Panc1 (cell line): ENCODE measurements around the gene PARP16. TPM values are rescaled to one million over a fixed set of nuclear protein-coding genes. Genes with fewer than 3 reads are reported as not detected.
"Not testable (repeated sequence)": the region's sequence is repeated elsewhere in the genome, so short reads cannot be mapped to it uniquely, and the experiment has no call there.

Experiments
- ATAC-seq: fragments of 200-7000 bp; cut with Tn5 transposase; 2 replicates; pipeline ENCODE4 v1.9.1; 2020; ENCODE audit warnings: mild to moderate bottlenecking, moderate library complexity
- BruUV-seq: library from RNA; stranded (reverse); fragments of 400-500 nt; replicated peaks from 2 replicates; lab custom pipeline; 2021; lab: Mats Ljungman, UMichigan
- CTCF ChIA-PET: fragments of 300-600 bp; sonication (Branson Sonifier 250); formaldehyde crosslinking; loops from one replicate; lab custom pipeline; 2022; ENCODE audit warnings: antibody characterized with exemption; lab: Charles Lee
- POLR2A ChIA-PET: fragments of 300-600 bp; sonication (Branson Sonifier 250); formaldehyde crosslinking; loops from one replicate; lab custom pipeline; 2022; ENCODE audit warnings: antibody characterized with exemption; lab: Charles Lee
- DNase-seq: peaks from one replicate; pipeline ENCODE4 v3.0.0-alpha.2; 2010; ENCODE audit warnings: low read depth, low spot score
- H3K27ac ChIP-seq: 2 replicates; pipeline ENCODE4 v1.5.1; 2011; ENCODE audit warnings: mild to moderate bottlenecking, low read length, inconsistent platforms
- H3K27me3 ChIP-seq: fragments of 200-500 bp; sonication (Bioruptor generic); 2 replicates; pipeline ENCODE4 v1.6.0; 2014; ENCODE audit warnings: low read length, inconsistent platforms; ENCODE audit not compliant: control insufficient read depth, insufficient read depth
- H3K36me3 ChIP-seq: fragments of 200-500 bp; sonication (Bioruptor generic); 2 replicates; pipeline ENCODE4 v1.5.1; 2014; ENCODE audit warnings: inconsistent platforms, mild to moderate bottlenecking, low read length, moderate library complexity; ENCODE audit not compliant: control insufficient read depth, insufficient read depth
- H3K4me1 ChIP-seq: 2 replicates; pipeline ENCODE4 v1.5.1; 2011; ENCODE audit warnings: inconsistent platforms, mild to moderate bottlenecking, low read length, moderate library complexity; ENCODE audit not compliant: control insufficient read depth, insufficient read depth
- H3K4me3 ChIP-seq, 2 experiments: 2 replicates each; pipeline ENCODE4 v1.5.1; 2011 to 2012; ENCODE audit warnings: low read depth in 2 of 2, low read length in 2 of 2, mild to moderate bottlenecking in 2 of 2, inconsistent platforms in 1 of 2, moderate library complexity in 1 of 2
- H3K9me3 ChIP-seq: fragments of 200-500 bp; sonication (Bioruptor generic); 2 replicates; pipeline ENCODE4 v1.5.1; 2014; ENCODE audit warnings: low read depth, mild to moderate bottlenecking, inconsistent platforms, low read length, moderate library complexity; ENCODE audit not compliant: control insufficient read depth, insufficient read depth
- POLR2AphosphoS5 ChIP-seq: IDR thresholded peaks from 2 replicates; pipeline ENCODE4 v1.6.1; 2012; ENCODE audit warnings: mild to moderate bottlenecking, low read depth, low read length, moderate library complexity
- SIN3A ChIP-seq: IDR thresholded peaks from 2 replicates; pipeline ENCODE4 v1.6.1; 2012; ENCODE audit warnings: low read depth, mild to moderate bottlenecking, low read length, moderate library complexity, borderline replicate concordance; ENCODE audit not compliant: insufficient read depth
- TCF7L2 ChIP-seq: IDR thresholded peaks from 2 replicates; pipeline ENCODE4 v1.6.1; 2011; ENCODE audit warnings: mild to moderate bottlenecking, low read depth, low read length, inconsistent platforms
- in situ Hi-C: cut with HindIII; loops from 2 replicates; pipeline ENCODE4 v1.10.0; 2016; ENCODE audit warnings: low sequenced_read_pairs, low pct_unique_long_range_greater_than_20kb
- intact Hi-C: fragments of 100-400 bp; cut with micrococcal nuclease; formaldehyde crosslinking; loops from one replicate; pipeline ENCODE4 v1.10.0; 2022; ENCODE audit not compliant: unreplicated experiment
- total RNA-seq: library from RNA; stranded (reverse); gene quantifications from one replicate; pipeline ENCODE4 v1.2.1, GENCODE V29; 2021; ENCODE audit not compliant: unreplicated experiment
- TF ChIP-seq, protein P1 (sequence below), 2 experiments: IDR thresholded peaks; 2 replicates each; pipeline ENCODE4 v1.6.1; 2011 to 2012; ENCODE audit warnings: low read depth in 2 of 2, control low read depth in 1 of 2, low read length in 1 of 2, mild to moderate bottlenecking in 1 of 2, moderate library complexity in 1 of 2; ENCODE audit not compliant: insufficient read depth in 1 of 2
- TF ChIP-seq, protein P2 (sequence below): fragments of 450-650 bp; IDR thresholded peaks from 2 replicates; pipeline ENCODE4 v1.5.1; 2017; ENCODE audit warnings: mild to moderate bottlenecking

PARP16 gene
- total RNA-seq, 1 experiment from 2014 or later: 15.4 TPM

DNA sequence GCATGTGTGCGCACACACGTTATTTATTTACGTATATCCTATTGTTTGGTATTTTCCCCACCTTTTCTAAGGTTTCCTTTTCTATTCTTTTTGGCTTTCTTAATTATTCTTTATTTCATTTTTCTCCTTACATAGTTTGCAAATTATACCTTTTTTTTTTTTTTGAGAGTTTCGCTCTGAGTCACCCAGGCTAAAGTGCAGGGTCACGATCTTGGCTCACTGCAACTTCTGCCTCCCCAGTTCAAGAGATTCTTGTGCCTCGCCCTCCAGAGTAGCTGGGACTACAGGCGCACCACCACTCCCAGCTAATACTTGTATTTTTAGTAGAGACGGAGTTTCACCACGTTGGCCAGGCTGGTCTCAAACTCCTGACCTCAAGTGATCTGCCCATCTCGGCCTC, 55.4 kb downstream of the PARP16 start:
- Histone ChIP-seq H3K36me3 (no peaks in the 10 kb centered on the region), H3K27me3 (no peaks in the 10 kb centered on the region), H3K27ac (no peak overlapping the region), H3K4me1 (no peaks in the 10 kb centered on the region), H3K4me3 (no peak overlapping the region), H3K9me3 (no peaks in the 10 kb centered on the region)
- TF ChIP-seq, protein P1, sequence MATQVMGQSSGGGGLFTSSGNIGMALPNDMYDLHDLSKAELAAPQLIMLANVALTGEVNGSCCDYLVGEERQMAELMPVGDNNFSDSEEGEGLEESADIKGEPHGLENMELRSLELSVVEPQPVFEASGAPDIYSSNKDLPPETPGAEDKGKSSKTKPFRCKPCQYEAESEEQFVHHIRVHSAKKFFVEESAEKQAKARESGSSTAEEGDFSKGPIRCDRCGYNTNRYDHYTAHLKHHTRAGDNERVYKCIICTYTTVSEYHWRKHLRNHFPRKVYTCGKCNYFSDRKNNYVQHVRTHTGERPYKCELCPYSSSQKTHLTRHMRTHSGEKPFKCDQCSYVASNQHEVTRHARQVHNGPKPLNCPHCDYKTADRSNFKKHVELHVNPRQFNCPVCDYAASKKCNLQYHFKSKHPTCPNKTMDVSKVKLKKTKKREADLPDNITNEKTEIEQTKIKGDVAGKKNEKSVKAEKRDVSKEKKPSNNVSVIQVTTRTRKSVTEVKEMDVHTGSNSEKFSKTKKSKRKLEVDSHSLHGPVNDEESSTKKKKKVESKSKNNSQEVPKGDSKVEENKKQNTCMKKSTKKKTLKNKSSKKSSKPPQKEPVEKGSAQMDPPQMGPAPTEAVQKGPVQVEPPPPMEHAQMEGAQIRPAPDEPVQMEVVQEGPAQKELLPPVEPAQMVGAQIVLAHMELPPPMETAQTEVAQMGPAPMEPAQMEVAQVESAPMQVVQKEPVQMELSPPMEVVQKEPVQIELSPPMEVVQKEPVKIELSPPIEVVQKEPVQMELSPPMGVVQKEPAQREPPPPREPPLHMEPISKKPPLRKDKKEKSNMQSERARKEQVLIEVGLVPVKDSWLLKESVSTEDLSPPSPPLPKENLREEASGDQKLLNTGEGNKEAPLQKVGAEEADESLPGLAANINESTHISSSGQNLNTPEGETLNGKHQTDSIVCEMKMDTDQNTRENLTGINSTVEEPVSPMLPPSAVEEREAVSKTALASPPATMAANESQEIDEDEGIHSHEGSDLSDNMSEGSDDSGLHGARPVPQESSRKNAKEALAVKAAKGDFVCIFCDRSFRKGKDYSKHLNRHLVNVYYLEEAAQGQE (IDR thresholded peaks at IDR 0.05; ENCODE audit: insufficient read depth in 1 of 2, low read depth in 2 of 2, low read length in 1 of 2): no peak
- TF ChIP-seq POLR2AphosphoS5 (no peak), SIN3A (no peak), TCF7L2 (no peak)
- TF ChIP-seq, protein P2, sequence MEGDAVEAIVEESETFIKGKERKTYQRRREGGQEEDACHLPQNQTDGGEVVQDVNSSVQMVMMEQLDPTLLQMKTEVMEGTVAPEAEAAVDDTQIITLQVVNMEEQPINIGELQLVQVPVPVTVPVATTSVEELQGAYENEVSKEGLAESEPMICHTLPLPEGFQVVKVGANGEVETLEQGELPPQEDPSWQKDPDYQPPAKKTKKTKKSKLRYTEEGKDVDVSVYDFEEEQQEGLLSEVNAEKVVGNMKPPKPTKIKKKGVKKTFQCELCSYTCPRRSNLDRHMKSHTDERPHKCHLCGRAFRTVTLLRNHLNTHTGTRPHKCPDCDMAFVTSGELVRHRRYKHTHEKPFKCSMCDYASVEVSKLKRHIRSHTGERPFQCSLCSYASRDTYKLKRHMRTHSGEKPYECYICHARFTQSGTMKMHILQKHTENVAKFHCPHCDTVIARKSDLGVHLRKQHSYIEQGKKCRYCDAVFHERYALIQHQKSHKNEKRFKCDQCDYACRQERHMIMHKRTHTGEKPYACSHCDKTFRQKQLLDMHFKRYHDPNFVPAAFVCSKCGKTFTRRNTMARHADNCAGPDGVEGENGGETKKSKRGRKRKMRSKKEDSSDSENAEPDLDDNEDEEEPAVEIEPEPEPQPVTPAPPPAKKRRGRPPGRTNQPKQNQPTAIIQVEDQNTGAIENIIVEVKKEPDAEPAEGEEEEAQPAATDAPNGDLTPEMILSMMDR: no peak
- POLR2A ChIA-PET: no interaction called here
- no TSS peak for BruUV-seq
- intact Hi-C loops (no loop called here), in situ Hi-C loops (no loop called here)
- ATAC-seq (no peak), DNase-seq (no peak)
- CTCF ChIA-PET: no interaction called here

DNA sequence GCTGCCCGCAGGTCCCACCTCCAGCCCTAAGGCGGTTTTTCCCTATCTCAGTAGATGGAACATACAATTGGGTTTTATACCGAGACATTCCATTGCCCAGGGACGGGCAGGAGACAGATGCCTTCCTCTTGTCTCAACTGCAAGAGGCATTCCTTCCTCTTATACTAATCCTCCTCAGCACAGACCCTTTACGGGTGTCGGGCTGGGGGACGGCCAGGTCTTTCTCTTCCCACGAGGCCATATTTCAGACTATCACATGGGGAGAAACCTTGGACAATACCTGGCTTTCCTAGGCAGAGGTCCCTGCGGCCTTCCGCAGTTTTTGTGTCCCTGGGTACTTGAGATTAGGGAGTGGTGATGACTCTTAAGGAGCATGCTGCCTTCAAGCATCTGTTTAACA, 59.8 kb downstream of the PARP16 start:
- in situ Hi-C loops, CTCF ChIA-PET, H3K36me3 ChIP-seq, DNase-seq, intact Hi-C loops, H3K27me3 ChIP-seq, BruUV-seq, H3K4me3 ChIP-seq, POLR2A ChIA-PET, H3K9me3 ChIP-seq, H3K4me1 ChIP-seq, ATAC-seq, H3K27ac ChIP-seq: not testable (repeated sequence)

DNA sequence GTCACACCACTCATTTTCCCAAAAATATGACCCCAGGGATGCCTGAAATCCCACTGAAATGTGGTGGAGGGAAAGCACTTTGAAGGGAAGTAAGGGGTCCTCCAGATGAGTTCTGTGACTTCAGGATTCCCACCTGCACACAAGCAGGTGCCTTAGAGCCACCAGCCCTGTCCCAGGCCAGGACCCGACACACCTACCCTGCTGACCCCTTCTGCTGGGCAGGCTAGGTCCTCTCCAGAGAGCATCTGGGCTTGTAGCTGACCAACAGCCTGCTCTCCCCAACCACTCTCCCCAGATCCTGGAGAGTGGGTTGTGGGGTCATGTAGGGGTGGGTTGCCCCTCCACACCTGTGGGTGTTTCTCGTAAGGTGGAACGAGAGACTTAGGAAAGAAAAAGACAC, 60.5 kb downstream of the PARP16 start:
- CTCF ChIA-PET: interaction anchor here (0.6 kb wide), 1 partner anchor 24 kb away, joined by 4 read pairs; no protein-coding TSS in a partner anchor
- Histone ChIP-seq H3K27ac (no peak overlapping the region), H3K9me3 (no peaks in the 10 kb centered on the region), H3K36me3 (no peaks in the 10 kb centered on the region), H3K4me1 (no peaks in the 10 kb centered on the region), H3K4me3 (no peak overlapping the region), H3K27me3 (no peaks in the 10 kb centered on the region)
- POLR2A ChIA-PET: no interaction called here
- BruUV-seq: no TSS peak
- no peak for DNase-seq
- ATAC-seq: no peak
- TF ChIP-seq TCF7L2 (no peak), SIN3A (no peak)
- TF ChIP-seq, protein P1 (IDR thresholded peaks at IDR 0.05; ENCODE audit: insufficient read depth in 1 of 2, low read depth in 2 of 2, low read length in 1 of 2): no peak
- in situ Hi-C loops (no loop called here), intact Hi-C loops (no loop called here)
